Testis (tissue), 3 donors: ENCODE measurements around the gene BEST2. TPM values are rescaled to one million over a fixed set of nuclear protein-coding genes. Genes with fewer than 3 reads are reported as not detected.

Experiments
- DNase-seq: peaks from one replicate; pipeline ENCODE4 v3.0.0-alpha.2; 2019
- H3K27ac ChIP-seq, 2 donors: fragments of 200-600 bp; sonication (generic); one replicate each; pipeline ENCODE4 v1.5.1; 2019
- H3K27me3 ChIP-seq: fragments of 200-600 bp; sonication (generic); one replicate; pipeline ENCODE4 v1.5.1; 2019
- H3K36me3 ChIP-seq: fragments of 200-600 bp; sonication (generic); one replicate; pipeline ENCODE4 v1.5.1; 2017; ENCODE audit warnings: low read depth; ENCODE audit errors: missing control alignments
- H3K4me1 ChIP-seq: fragments of 200-600 bp; sonication (generic); one replicate; pipeline ENCODE4 v1.5.1; 2019
- H3K4me3 ChIP-seq, 2 donors: fragments of 200-600 bp; sonication (generic); one replicate each; pipeline ENCODE4 v1.5.1; 2017 to 2019
- H3K9me3 ChIP-seq: fragments of 200-600 bp; sonication (generic); one replicate; pipeline ENCODE4 v1.5.1; 2017
- CTCF ChIP-seq, 3 experiments: fragments of 450-650 bp in 2 of 3; fragments of 200-600 bp in 1 of 3; sonication (generic) in 1 of 3; IDR thresholded peaks; one replicate each; pipeline ENCODE4 v1.5.1; 2016 to 2019; ENCODE audit warnings: antibody characterized with exemption in 3 of 3, mild to moderate bottlenecking in 2 of 3, moderate library complexity in 1 of 3
- POLR2A ChIP-seq: fragments of 450-650 bp; IDR thresholded peaks from one replicate; pipeline ENCODE4 v1.6.1; 2017; ENCODE audit warnings: antibody characterized with exemption, mild to moderate bottlenecking, moderate library complexity
- WGBS, 2 donors: methylation state at CpG; one replicate each; pipeline ENCODE4 v1.1.5; 2018; 5-methylcytosine and 5-hydroxymethylcytosine counted together
- intact Hi-C: fragments of 100-400 bp; cut with DNase I; formaldehyde crosslinking; loops from one replicate; pipeline ENCODE4 v1.15.1; 2023; ENCODE audit warnings: low total_unique reads
- polyA plus RNA-seq: library from polyadenylated mRNA; stranded (reverse); fragments of 350-450 nt; fragmentation: Illumina TruSeq; extraction: RNeasy Lipid Tissue Mini Kit (QIAGEN cat#74804); gene quantifications from one replicate; pipeline ENCODE4 v1.2.3, GENCODE V29; 2014; ENCODE audit warnings: low read depth, low replicate concordance; ENCODE audit not compliant: insufficient read depth
- total RNA-seq, 2 donors: library from RNA; depleted of rRNA; stranded (reverse); fragments of >200 nt; gene quantifications; one replicate each; pipeline ENCODE4 v1.2.3, GENCODE V29; 2016

Gene BEST2
- total and polyA plus RNA-seq, 3 donors from 2014 or later = 0.50 to 0.87 TPM; not detected in 1

GRCh38 chr19:12777217-12778016, 25.8 kb downstream of the BEST2 start:
- H3K4me3 ChIP-seq = peak overlapping the region; percentile 54 to 68
- no peaks in the 10 kb centered on the region for H3K9me3 ChIP-seq
- 8% methylated on average over 41 to 43 of the region's 43 CpGs for WGBS, 2 donors
- H3K27me3 ChIP-seq = no peaks in the 10 kb centered on the region
- intact Hi-C loops = loop anchor here (10.0 kb wide), 1 partner anchor 67 kb away; no protein-coding TSS in a partner anchor
- H3K4me1 ChIP-seq = peaks cover 34% of the 10 kb centered on the region
- H3K36me3 ChIP-seq = no peaks in the 10 kb centered on the region
- TF ChIP-seq POLR2A (no peak), CTCF (IDR thresholded peaks at IDR 0.05) (peak; percentile 92 to 95 (median 94))
- peak overlapping the region; percentile 93 to 95 for H3K27ac ChIP-seq
- peak; percentile 82 for DNase-seq

- WGBS, 2 donors = 0 to 2% methylated on average over 20 to 42 of the region's 44 CpGs
- peak; percentile 73 for DNase-seq
- Histone ChIP-seq H3K27me3 (no peaks in the 10 kb centered on the region), H3K27ac (peak overlapping the region; percentile 93 to 95), H3K9me3 (no peaks in the 10 kb centered on the region), H3K4me3 (peak overlapping the region; percentile 54 to 68), H3K36me3 (no peaks in the 10 kb centered on the region), H3K4me1 (peaks cover 40% of the 10 kb centered on the region)
- TF ChIP-seq CTCF (IDR thresholded peaks at IDR 0.05) (no peak), POLR2A (no peak)
- intact Hi-C loops = loop anchor here (10.0 kb wide), 1 partner anchor 67 kb away; no protein-coding TSS in a partner anchor
Measured at GRCh38 chr19:12778017-12778904, 26.7 kb downstream of the BEST2 start.

- Histone ChIP-seq H3K36me3 (no peaks in the 10 kb centered on the region), H3K27ac (peak overlapping the region; percentile 93 to 95), H3K4me1 (peaks cover 46% of the 10 kb centered on the region), H3K4me3 (peak overlapping the region in 1 of 2 donors; percentile 68), H3K27me3 (no peaks in the 10 kb centered on the region), H3K9me3 (no peaks in the 10 kb centered on the region)
- no peak for TF ChIP-seq POLR2A
- TF ChIP-seq CTCF (IDR thresholded peaks at IDR 0.05) = no peak
- WGBS, 2 donors = 0 to 20% methylated on average over 4 to 6 of the region's 6 CpGs
- no peak for DNase-seq
- intact Hi-C loops = loop anchor here (10.0 kb wide), 1 partner anchor 66 kb away; no protein-coding TSS in a partner anchor
Measured at GRCh38 chr19:12778905-12779161, 27.2 kb downstream of the BEST2 start.

- peaks cover 51% of the 10 kb centered on the region for H3K4me1 ChIP-seq
- H3K27me3 ChIP-seq = no peaks in the 10 kb centered on the region
- TF ChIP-seq CTCF (IDR thresholded peaks at IDR 0.05) = no peak
- TF ChIP-seq POLR2A = no peak
- H3K4me3 ChIP-seq = peak overlapping the region in 1 of 2 donors; percentile 68
- H3K36me3 ChIP-seq = no peaks in the 10 kb centered on the region
- WGBS, 2 donors = 21 to 35% methylated on average over 9 to 15 of the region's 15 CpGs
- intact Hi-C loops = loop anchor here (10.0 kb wide), 1 partner anchor 65 kb away; no protein-coding TSS in a partner anchor
- peak; percentile 60 for DNase-seq
- H3K27ac ChIP-seq = peak overlapping the region; percentile 93 to 95
- no peaks in the 10 kb centered on the region for H3K9me3 ChIP-seq
Measured at GRCh38 chr19:12779162-12779993, 27.8 kb downstream of the BEST2 start.
